NCI-H1694 treated with DMSO at 0.1 percent for 48 hours (cell line): ENCODE measurements around the gene TRABD2B.
A peak's percentile ranks its signal among the peaks of the same experiment; 100 is the strongest.

Experiments used
- DNase-seq: peaks from one replicate; lab custom pipeline; 2025; lab: John Stamatoyannopoulos, UW

Gene TRABD2B

GRCh38 chr1:47796626-47797025 is 200.6 kb downstream of the TRABD2B start:
- DNase-seq: no peak

- no peak for DNase-seq
These were observed 202.1 kb downstream of the TRABD2B start for GRCh38 chr1:47795102-47795501.

- DNase-seq: no peak
These were observed 202.7 kb downstream of the TRABD2B start for GRCh38 chr1:47794530-47794929.

- DNase-seq: no peak
These were observed 203.1 kb downstream of the TRABD2B start for GRCh38 chr1:47794081-47794480.

GRCh38 chr1:47793563-47793962 is 203.6 kb downstream of the TRABD2B start:
- no peak for DNase-seq

- DNase-seq: no peak
These were observed 204.4 kb downstream of the TRABD2B start for GRCh38 chr1:47792779-47793178.

GRCh38 chr1:47791879-47792608 is 205.1 kb downstream of the TRABD2B start:
- DNase-seq: no peak

GRCh38 chr1:47788761-47789160 is 208.4 kb downstream of the TRABD2B start:
- DNase-seq: no peak

- no peak for DNase-seq
These were observed 209.6 kb downstream of the TRABD2B start for GRCh38 chr1:47787560-47787959.

- peak; percentile 48 for DNase-seq
These were observed 210.9 kb downstream of the TRABD2B start for GRCh38 chr1:47786316-47786715.

GRCh38 chr1:47785561-47786271 is 211.5 kb downstream of the TRABD2B start:
- DNase-seq: peak; percentile 25

GRCh38 chr1:47785118-47785517 is 212.1 kb downstream of the TRABD2B start:
- no peak for DNase-seq

- DNase-seq: no peak
These were observed 212.7 kb downstream of the TRABD2B start for GRCh38 chr1:47784497-47784822.

GRCh38 chr1:47783638-47784496 is 213.3 kb downstream of the TRABD2B start:
- DNase-seq: no peak

GRCh38 chr1:47782414-47783166 is 214.6 kb downstream of the TRABD2B start:
- no peak for DNase-seq

- no peak for DNase-seq
These were observed 215.8 kb downstream of the TRABD2B start for GRCh38 chr1:47781171-47781959.

- DNase-seq: no peak
These were observed 216.7 kb downstream of the TRABD2B start for GRCh38 chr1:47780469-47780995.

GRCh38 chr1:47779613-47780012 is 217.6 kb downstream of the TRABD2B start:
- no peak for DNase-seq

GRCh38 chr1:47778280-47778679 is 218.9 kb downstream of the TRABD2B start:
- no peak for DNase-seq

GRCh38 chr1:47777322-47777721 is 219.9 kb downstream of the TRABD2B start:
- no peak for DNase-seq

- no peak for DNase-seq
These were observed 220.5 kb downstream of the TRABD2B start for GRCh38 chr1:47776667-47777131.
